ENCODE measurements around the gene GPRC5D.

Gene GPRC5D

DNA sequence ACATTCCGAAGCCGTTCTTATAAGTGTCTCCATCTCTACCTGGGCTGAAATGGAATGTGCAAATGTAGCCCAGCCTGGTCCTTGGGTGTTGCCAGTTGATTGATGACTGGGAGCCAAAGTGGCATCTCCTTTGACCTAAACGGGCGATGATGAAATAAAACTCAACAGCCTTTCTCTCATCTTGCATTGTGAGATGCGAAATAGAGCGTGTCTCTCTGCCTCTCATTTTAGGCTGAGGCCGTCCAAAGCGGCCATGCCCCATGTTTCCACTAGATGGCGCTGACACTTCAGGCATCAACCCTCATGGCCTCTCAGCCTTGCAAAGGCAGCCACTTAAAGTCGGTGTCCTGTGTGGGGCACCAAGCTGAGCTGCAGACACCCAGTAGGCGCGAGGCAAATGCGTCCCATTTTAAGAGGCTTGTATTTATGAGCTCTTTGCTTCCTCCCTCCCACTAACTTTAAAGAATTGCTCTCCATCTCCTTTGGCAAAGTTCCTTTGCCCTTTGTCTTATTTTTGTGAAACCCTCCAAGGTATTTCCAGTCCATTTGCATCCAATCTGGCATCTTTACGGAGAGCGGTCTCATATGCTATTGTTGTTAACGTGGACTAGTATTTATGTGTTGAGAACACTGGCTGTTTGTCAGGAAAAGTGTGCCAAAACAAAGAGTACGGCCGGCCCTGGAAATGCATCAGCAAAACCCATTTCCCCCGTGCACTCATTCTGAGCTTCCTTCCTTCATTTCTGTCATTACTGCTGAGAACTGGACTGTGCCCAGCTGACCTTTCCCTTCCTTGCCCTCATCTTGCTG is 35.6 kb downstream of the GPRC5D start:
- Histone ChIP-seq H3K27ac (ENCODE audit: low read length) (no peak overlapping the region), H3K36me3 (ENCODE audit: insufficient read depth, low read depth, low read length) (no peaks in the 10 kb centered on the region), H3K27me3 (ENCODE audit: insufficient read depth, low read length) (peaks cover 5% of the 10 kb centered on the region; the same call in 1 of the 2 replicates), H3K9me3 (ENCODE audit: insufficient read depth, low read depth, low read length) (no peaks in the 10 kb centered on the region), H3K9ac (ENCODE audit: low read depth, low read length) (no peak overlapping the region), H3K4me3 (ENCODE audit: low read length) (no peak overlapping the region), H3K4me1 (ENCODE audit: insufficient read depth, low read length) (peaks cover 7% of the 10 kb centered on the region; the same call in 1 of the 2 replicates)

DNA sequence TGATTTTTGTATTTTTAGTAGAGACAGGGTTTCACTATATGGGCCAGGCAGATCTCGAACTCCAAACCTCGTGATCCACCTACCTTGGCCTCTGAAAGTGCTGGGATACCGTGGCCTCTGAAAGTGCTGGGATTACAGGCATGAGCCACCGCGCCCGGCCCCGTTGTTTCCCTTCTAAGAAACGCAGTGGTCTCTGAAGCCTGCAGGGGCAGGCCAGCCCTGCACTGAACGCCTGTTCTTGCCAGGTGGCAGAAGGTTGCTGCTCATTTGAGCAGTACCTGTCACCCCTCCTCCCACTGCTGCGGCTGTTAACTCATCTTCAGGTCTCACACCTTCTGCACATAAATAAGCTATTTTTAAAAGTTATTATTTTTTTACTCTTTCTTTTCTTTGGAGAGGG is 36.3 kb downstream of the GPRC5D start:
- no peak overlapping the region for H3K4me3 ChIP-seq (ENCODE audit: low read length)
- no peaks in the 10 kb centered on the region for H3K9me3 ChIP-seq (ENCODE audit: insufficient read depth, low read depth, low read length)
- H3K27ac ChIP-seq (ENCODE audit: low read length): no peak overlapping the region
- H3K27me3 ChIP-seq (ENCODE audit: insufficient read depth, low read length): peaks cover 5% of the 10 kb centered on the region; the same call in 1 of the 2 replicates
- peaks cover 6% of the 10 kb centered on the region; the same call in 1 of the 2 replicates for H3K4me1 ChIP-seq (ENCODE audit: insufficient read depth, low read length)
- no peak overlapping the region for H3K9ac ChIP-seq (ENCODE audit: low read depth, low read length)
- no peaks in the 10 kb centered on the region for H3K36me3 ChIP-seq (ENCODE audit: insufficient read depth, low read depth, low read length)

DNA sequence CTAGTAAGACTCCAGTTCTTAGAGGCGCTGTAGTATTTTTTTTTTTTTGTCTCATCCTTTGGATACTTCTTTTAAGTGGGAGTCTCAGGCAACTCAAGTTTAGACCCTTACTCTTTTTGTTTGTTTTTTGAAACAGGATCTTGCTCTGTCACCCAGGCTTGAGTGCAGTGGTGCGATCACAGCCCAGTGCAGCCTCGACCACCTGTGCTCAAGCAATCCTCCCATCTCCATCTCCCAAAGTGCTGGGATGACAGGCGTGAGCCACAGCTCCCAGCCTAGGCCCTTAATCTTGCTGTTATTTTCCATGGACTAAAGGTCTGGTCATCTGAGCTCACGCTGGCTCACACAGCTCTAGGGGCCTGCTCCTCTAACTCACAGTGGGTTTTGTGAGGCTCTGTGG is 39.3 kb downstream of the GPRC5D start:
- H3K4me1 ChIP-seq (ENCODE audit: insufficient read depth, low read length): peaks cover 6% of the 10 kb centered on the region; the same call in 1 of the 2 replicates
- no peak overlapping the region for H3K9ac ChIP-seq (ENCODE audit: low read depth, low read length)
- no peaks in the 10 kb centered on the region for H3K9me3 ChIP-seq (ENCODE audit: insufficient read depth, low read depth, low read length)
- no peak overlapping the region for H3K4me3 ChIP-seq (ENCODE audit: low read length)
- peaks cover 5% of the 10 kb centered on the region; the same call in 1 of the 2 replicates for H3K27me3 ChIP-seq (ENCODE audit: insufficient read depth, low read length)
- no peak overlapping the region for H3K27ac ChIP-seq (ENCODE audit: low read length)
- no peaks in the 10 kb centered on the region for H3K36me3 ChIP-seq (ENCODE audit: insufficient read depth, low read depth, low read length)

DNA sequence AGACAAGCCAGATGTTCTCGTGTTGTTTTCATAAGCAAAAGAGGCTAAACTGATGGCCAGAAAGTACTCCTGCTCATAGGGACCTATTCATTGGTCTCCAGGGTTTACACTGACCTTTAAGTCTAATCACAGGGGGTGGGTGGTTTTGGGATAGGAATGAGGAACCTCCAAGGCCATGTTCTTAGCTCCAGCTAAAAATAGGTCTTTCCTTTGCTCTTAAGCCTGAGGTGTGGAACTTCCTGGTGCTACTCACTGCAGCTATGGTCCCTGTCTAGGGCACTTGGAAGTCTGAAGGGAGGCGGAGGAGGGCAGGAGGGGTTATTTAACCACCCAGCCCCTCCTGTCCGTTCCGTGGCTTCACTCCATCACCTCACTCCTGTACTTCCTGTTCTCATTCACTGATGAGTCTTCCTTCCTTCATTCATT is 42.0 kb downstream of the GPRC5D start:
- H3K4me3 ChIP-seq (ENCODE audit: low read length): no peak overlapping the region
- no peaks in the 10 kb centered on the region for H3K9me3 ChIP-seq (ENCODE audit: insufficient read depth, low read depth, low read length)
- H3K36me3 ChIP-seq (ENCODE audit: insufficient read depth, low read depth, low read length): no peaks in the 10 kb centered on the region
- no peak overlapping the region for H3K9ac ChIP-seq (ENCODE audit: low read depth, low read length)
- no peak overlapping the region for H3K27ac ChIP-seq (ENCODE audit: low read length)
- peaks cover 3% of the 10 kb centered on the region; the same call in 1 of the 2 replicates for H3K4me1 ChIP-seq (ENCODE audit: insufficient read depth, low read length)
- no peaks in the 10 kb centered on the region for H3K27me3 ChIP-seq (ENCODE audit: insufficient read depth, low read length)

DNA sequence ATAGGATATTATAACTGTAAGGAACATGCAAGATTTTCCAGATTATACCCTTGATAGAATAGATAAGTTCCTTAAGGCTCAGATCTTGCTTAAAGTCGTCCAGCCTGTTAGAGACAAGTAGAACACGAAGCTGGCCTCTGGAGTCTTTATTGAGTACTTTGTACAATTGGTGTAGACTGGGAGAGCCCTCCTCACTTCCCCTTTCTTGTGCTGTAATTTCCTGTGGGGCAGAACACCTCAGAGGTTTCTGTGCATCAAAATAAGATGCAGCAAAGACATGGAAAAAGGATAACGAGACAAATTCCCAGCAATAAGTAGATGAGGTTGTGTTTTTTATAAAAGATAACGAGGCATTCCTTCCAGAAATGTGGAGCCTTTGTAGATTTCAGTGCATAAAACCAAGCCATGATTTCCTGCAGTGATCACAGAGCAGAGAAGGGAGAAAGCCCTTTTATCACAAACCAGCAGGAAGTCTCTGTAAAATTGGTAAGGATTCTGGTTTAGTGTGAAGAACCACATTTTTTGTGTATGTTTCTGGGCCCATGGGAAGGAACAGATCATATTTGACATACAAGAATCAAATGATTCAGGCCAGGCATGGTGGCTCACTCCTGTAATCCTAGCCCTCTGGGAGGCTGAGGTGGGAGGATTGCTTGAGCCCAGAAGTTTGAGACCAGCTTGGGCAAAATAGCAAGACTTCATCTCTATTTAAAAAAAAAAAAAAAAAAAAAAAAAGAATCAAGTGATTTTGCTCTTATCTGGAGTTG is 42.6 kb downstream of the GPRC5D start:
- H3K36me3 ChIP-seq (ENCODE audit: insufficient read depth, low read depth, low read length): no peaks in the 10 kb centered on the region
- H3K4me3 ChIP-seq (ENCODE audit: low read length): no peak overlapping the region
- H3K9ac ChIP-seq (ENCODE audit: low read depth, low read length): no peak overlapping the region
- no peak overlapping the region for H3K27ac ChIP-seq (ENCODE audit: low read length)
- H3K9me3 ChIP-seq (ENCODE audit: insufficient read depth, low read depth, low read length): no peaks in the 10 kb centered on the region
- no peaks in the 10 kb centered on the region for H3K27me3 ChIP-seq (ENCODE audit: insufficient read depth, low read length)
- H3K4me1 ChIP-seq (ENCODE audit: insufficient read depth, low read length): peaks cover 3% of the 10 kb centered on the region; the same call in 1 of the 2 replicates

DNA sequence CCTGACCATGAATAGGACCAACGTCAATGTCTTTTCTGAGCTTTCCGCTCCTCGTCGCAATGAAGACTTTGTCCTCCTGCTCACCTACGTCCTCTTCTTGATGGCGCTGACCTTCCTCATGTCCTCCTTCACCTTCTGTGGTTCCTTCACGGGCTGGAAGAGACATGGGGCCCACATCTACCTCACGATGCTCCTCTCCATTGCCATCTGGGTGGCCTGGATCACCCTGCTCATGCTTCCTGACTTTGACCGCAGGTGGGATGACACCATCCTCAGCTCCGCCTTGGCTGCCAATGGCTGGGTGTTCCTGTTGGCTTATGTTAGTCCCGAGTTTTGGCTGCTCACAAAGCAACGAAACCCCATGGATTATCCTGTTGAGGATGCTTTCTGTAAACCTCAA is 43.3 kb downstream of the GPRC5D start:
- Histone ChIP-seq H3K36me3 (ENCODE audit: insufficient read depth, low read depth, low read length) (no peaks in the 10 kb centered on the region), H3K9ac (ENCODE audit: low read depth, low read length) (no peak overlapping the region), H3K9me3 (ENCODE audit: insufficient read depth, low read depth, low read length) (no peaks in the 10 kb centered on the region), H3K4me3 (ENCODE audit: low read length) (no peak overlapping the region), H3K27me3 (ENCODE audit: insufficient read depth, low read length) (no peaks in the 10 kb centered on the region), H3K27ac (ENCODE audit: low read length) (no peak overlapping the region), H3K4me1 (ENCODE audit: insufficient read depth, low read length) (no peaks in the 10 kb centered on the region)

DNA sequence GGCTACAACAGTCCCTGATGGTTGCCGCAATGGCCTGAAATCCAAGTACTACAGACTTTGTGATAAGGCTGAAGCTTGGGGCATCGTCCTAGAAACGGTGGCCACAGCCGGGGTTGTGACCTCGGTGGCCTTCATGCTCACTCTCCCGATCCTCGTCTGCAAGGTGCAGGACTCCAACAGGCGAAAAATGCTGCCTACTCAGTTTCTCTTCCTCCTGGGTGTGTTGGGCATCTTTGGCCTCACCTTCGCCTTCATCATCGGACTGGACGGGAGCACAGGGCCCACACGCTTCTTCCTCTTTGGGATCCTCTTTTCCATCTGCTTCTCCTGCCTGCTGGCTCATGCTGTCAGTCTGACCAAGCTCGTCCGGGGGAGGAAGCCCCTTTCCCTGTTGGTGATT is 43.7 kb downstream of the GPRC5D start:
- Histone ChIP-seq H3K27me3 (ENCODE audit: insufficient read depth, low read length) (no peaks in the 10 kb centered on the region), H3K9me3 (ENCODE audit: insufficient read depth, low read depth, low read length) (no peaks in the 10 kb centered on the region), H3K4me3 (ENCODE audit: low read length) (no peak overlapping the region), H3K4me1 (ENCODE audit: insufficient read depth, low read length) (no peaks in the 10 kb centered on the region), H3K27ac (ENCODE audit: low read length) (no peak overlapping the region), H3K9ac (ENCODE audit: low read depth, low read length) (no peak overlapping the region), H3K36me3 (ENCODE audit: insufficient read depth, low read depth, low read length) (no peaks in the 10 kb centered on the region)

DNA sequence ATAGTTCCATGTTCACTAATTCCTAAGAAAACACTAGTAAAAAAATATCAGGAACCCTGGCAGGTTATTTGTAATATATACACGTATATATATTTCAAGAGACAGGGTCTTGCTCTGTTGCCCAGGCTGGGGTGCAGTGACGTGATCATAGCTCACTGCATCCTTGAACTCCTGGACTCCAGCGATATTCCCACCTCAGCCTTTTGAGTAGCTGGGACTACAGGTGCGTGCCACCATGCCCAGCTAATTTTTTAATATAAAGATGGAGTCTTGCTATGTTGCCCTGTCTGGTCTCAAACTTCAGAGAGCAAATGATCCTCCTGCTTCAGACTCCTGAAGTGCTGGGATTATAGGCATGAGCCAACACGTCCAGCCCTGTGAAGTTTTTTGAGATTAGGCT is 44.4 kb downstream of the GPRC5D start:
- no peak overlapping the region for H3K4me3 ChIP-seq (ENCODE audit: low read length)

DNA sequence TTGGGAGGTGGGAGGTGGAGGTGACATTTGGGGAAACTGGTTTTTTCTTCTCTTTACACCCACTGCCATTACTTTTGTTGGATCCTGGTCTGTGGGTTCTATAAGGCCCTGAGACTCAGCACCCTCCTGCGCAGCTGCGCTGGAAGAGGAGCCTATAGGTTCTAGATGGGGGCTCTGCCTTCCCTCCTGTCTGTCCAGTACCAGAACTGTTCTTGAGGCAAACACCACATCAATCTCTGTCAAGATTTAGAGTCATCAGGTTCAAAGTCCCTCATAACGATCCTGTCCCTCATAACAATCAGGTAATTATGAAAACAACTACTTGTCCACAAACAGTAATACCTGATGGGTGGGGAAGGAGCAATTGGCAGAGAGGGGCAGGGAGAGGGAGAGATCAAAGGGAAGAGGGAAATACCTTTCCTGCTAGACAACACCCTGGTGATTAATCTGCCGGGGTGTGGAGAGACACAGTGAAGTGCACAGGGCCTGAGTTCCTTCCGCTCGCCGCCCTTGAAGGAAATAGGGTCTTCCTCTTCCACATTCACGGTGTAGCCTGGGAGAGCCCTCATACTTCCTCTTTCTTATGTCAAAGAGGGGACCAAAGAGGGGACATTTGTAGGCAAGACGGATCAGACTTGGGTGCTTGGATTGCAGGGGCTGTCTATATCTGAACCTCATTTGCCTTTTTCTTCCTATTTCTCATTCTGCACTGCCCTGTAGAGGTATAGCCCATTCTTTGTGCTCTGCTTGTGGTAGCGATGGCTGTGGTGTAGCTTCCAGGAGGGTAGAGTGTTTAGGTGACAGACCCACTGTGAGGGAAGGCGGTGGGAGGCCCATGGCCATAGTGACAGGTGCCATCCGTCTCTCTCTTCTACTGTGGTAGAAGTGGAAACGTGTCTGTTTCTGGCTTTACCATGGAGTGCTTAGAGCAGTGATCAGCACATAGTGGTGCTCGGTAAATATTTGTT is 48.0 kb downstream of the GPRC5D start:
- H3K9me3 ChIP-seq (ENCODE audit: insufficient read depth, low read depth, low read length): no peaks in the 10 kb centered on the region
- H3K27ac ChIP-seq (ENCODE audit: low read length): no peak overlapping the region
- no peak overlapping the region for H3K4me3 ChIP-seq (ENCODE audit: low read length)
- H3K36me3 ChIP-seq (ENCODE audit: insufficient read depth, low read depth, low read length): no peaks in the 10 kb centered on the region
- H3K9ac ChIP-seq (ENCODE audit: low read depth, low read length): no peak overlapping the region
- no peaks in the 10 kb centered on the region for H3K27me3 ChIP-seq (ENCODE audit: insufficient read depth, low read length)
- H3K4me1 ChIP-seq (ENCODE audit: insufficient read depth, low read length): no peaks in the 10 kb centered on the region

More for the DNA sequence above, 44.4 kb downstream of the GPRC5D start:
- no peaks in the 10 kb centered on the region for H3K36me3 ChIP-seq (ENCODE audit: insufficient read depth, low read depth, low read length)
- H3K9me3 ChIP-seq (ENCODE audit: insufficient read depth, low read depth, low read length): no peaks in the 10 kb centered on the region
- H3K4me1 ChIP-seq (ENCODE audit: insufficient read depth, low read length): no peaks in the 10 kb centered on the region
- H3K27ac ChIP-seq (ENCODE audit: low read length): no peak overlapping the region
- H3K9ac ChIP-seq (ENCODE audit: low read depth, low read length): no peak overlapping the region
- no peaks in the 10 kb centered on the region for H3K27me3 ChIP-seq (ENCODE audit: insufficient read depth, low read length)

DNA sequence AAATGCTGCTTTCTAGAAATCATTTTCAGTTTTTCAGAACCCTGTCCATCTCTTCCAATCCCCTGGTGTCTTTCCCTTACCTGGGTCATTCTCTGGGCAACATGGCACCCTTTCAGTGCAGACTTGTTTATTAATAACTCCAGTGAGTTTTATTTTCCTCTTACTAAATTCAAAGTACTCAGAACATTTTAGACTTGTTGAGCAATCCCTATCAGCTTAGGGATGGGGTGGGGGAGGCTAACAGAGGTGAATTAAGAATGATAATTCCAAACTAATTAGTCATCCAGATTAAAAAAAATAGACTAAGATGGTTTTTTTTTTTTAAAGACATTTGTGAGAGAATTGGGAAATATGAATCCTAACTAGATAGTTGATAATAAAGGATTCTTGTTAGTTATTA is 49.9 kb downstream of the GPRC5D start:
- Histone ChIP-seq H3K9ac (ENCODE audit: low read depth, low read length) (no peak overlapping the region), H3K27me3 (ENCODE audit: insufficient read depth, low read length) (no peaks in the 10 kb centered on the region), H3K27ac (ENCODE audit: low read length) (no peak overlapping the region), H3K4me1 (ENCODE audit: insufficient read depth, low read length) (no peaks in the 10 kb centered on the region), H3K36me3 (ENCODE audit: insufficient read depth, low read depth, low read length) (no peaks in the 10 kb centered on the region), H3K9me3 (ENCODE audit: insufficient read depth, low read depth, low read length) (no peaks in the 10 kb centered on the region), H3K4me3 (ENCODE audit: low read length) (no peak overlapping the region)

DNA sequence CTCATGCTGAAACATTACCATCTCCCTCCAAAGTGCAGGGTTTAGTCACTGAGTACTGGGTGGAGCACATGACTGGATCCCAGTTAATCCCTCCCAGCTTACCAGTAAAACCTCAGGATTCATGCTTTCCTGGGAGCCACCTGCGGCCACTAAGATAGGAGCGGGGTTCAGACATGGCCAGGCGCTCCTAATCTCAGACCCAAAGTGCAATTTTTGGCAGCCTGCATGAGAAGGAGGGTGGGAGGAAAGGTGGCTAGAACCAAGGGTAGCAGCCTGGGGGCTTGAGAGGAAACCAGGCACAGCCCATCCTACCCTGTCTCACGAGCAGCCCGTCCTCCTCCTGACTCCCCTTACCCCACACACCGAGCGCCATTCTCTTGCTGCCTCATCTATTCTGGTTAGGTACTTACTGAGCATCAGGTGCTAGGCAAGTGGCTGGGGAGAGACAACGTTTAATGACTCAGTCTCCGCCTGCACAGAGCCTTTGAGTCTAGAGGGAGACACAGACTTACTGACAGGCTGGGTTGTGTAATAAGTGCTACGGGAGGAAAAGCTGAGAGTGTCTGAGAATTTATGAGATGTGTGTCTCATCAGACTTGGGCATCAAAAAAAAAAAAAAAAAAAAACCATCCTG is 50.7 kb downstream of the GPRC5D start:
- H3K4me3 ChIP-seq (ENCODE audit: low read length): no peak overlapping the region
- no peaks in the 10 kb centered on the region for H3K4me1 ChIP-seq (ENCODE audit: insufficient read depth, low read length)
- no peaks in the 10 kb centered on the region for H3K9me3 ChIP-seq (ENCODE audit: insufficient read depth, low read depth, low read length)
- no peaks in the 10 kb centered on the region for H3K36me3 ChIP-seq (ENCODE audit: insufficient read depth, low read depth, low read length)
- H3K27ac ChIP-seq (ENCODE audit: low read length): no peak overlapping the region
- H3K27me3 ChIP-seq (ENCODE audit: insufficient read depth, low read length): no peaks in the 10 kb centered on the region
- no peak overlapping the region for H3K9ac ChIP-seq (ENCODE audit: low read depth, low read length)
